Measurements from ENCODE around the gene ITIH4.

The ITIH4 gene

GRCh38 chr3:52829906-52830463 lies 487 bp downstream of the ITIH4 start:
- DNase-seq: no peak

GRCh38 chr3:52829482-52829881 lies 990 bp downstream of the ITIH4 start:
- DNase-seq: no peak

GRCh38 chr3:52827866-52828376 lies 2.6 kb downstream of the ITIH4 start:
- no peak for DNase-seq

- DNase-seq: no peak
Observed at GRCh38 chr3:52827441-52827840, 3.0 kb downstream of the ITIH4 start.

GRCh38 chr3:52824037-52824436 lies 6.4 kb downstream of the ITIH4 start:
- no peak for DNase-seq

- no peak for DNase-seq
Observed at GRCh38 chr3:52822363-52822762, 8.1 kb downstream of the ITIH4 start.

GRCh38 chr3:52820736-52821135 lies 9.7 kb downstream of the ITIH4 start:
- no peak for DNase-seq

GRCh38 chr3:52819936-52820335 lies 10.5 kb downstream of the ITIH4 start:
- DNase-seq: no peak

- DNase-seq: no peak
Observed at GRCh38 chr3:52817860-52818259, 12.6 kb downstream of the ITIH4 start.

GRCh38 chr3:52817221-52817620 lies 13.3 kb downstream of the ITIH4 start:
- no peak for DNase-seq

GRCh38 chr3:52816654-52817053 lies 13.8 kb downstream of the ITIH4 start:
- DNase-seq: no peak

- no peak for DNase-seq
Observed at GRCh38 chr3:52816199-52816598, 14.3 kb downstream of the ITIH4 start.

- DNase-seq: no peak
Observed at GRCh38 chr3:52813810-52814209, 16.7 kb downstream of the ITIH4 start.

GRCh38 chr3:52811452-52812011 lies 18.9 kb downstream of the ITIH4 start:
- DNase-seq: no peak

GRCh38 chr3:52810923-52811322 lies 19.5 kb downstream of the ITIH4 start:
- no peak for DNase-seq

- DNase-seq: no peak
Observed at GRCh38 chr3:52809662-52810377, 20.7 kb downstream of the ITIH4 start.

- no peak for DNase-seq
Observed at GRCh38 chr3:52809149-52809548, 21.3 kb downstream of the ITIH4 start.

GRCh38 chr3:52805270-52806039 lies 25.0 kb downstream of the ITIH4 start:
- no peak for DNase-seq

- no peak for DNase-seq
Observed at GRCh38 chr3:52801839-52802238, 28.6 kb downstream of the ITIH4 start.

- no peak for DNase-seq
Observed at GRCh38 chr3:52800079-52800478, 30.4 kb downstream of the ITIH4 start.

GRCh38 chr3:52798978-52799476 lies 31.4 kb downstream of the ITIH4 start:
- no peak for DNase-seq

- no peak for DNase-seq
Observed at GRCh38 chr3:52798376-52798977, 32.0 kb downstream of the ITIH4 start.

GRCh38 chr3:52796411-52796810 lies 34.1 kb downstream of the ITIH4 start:
- DNase-seq: no peak

Data from activated CD4-positive, CD25-positive, alpha-beta regulatory T cell treated with anti-CD3 and anti-CD28 coated beads, Interleukin-2, amount 50 U/mL, for 72 hours (primary cell).